Left renal cortex interstitium (tissue), 4 donors: Measurements from ENCODE around the gene ERI3. TPM values are rescaled to one million over a fixed set of nuclear protein-coding genes. Genes with fewer than 3 reads are reported as not detected.

Experiments
- DNase-seq, 4 donors: peaks; one replicate each; pipeline ENCODE4 v3.0.0-alpha.2; 2013; ENCODE audit warnings: low read depth in 4 of 4, low spot score in 2 of 4, missing footprints in 1 of 4
- polyA plus RNA-seq, 4 donors: library from polyadenylated mRNA; unstranded; fragments of 120-200 nt; gene quantifications; one replicate each; pipeline ENCODE4 v1.2.1, GENCODE V29; 2013; ENCODE audit not compliant: insufficient read length in 4 of 4

ERI3 gene
- polyA plus RNA-seq, 4 donors: 83.2 to 104 (median 91.7) TPM

GRCh38 chr1:44318097-44319088 is 36.7 kb downstream of the ERI3 start:
- no peak for DNase-seq

GRCh38 chr1:44316231-44316759 is 38.8 kb downstream of the ERI3 start:
- no peak for DNase-seq

- DNase-seq: no peak
Measured at GRCh38 chr1:44315521-44315920, 39.5 kb downstream of the ERI3 start.

- DNase-seq: no peak
Measured at GRCh38 chr1:44314452-44314851, 40.6 kb downstream of the ERI3 start.

GRCh38 chr1:44313265-44313918 is 41.7 kb downstream of the ERI3 start:
- no peak for DNase-seq

- DNase-seq: no peak
Measured at GRCh38 chr1:44312399-44313196, 42.5 kb downstream of the ERI3 start.

GRCh38 chr1:44310006-44310405 is 45.1 kb downstream of the ERI3 start:
- DNase-seq: no peak

GRCh38 chr1:44305962-44306422 is 49.1 kb downstream of the ERI3 start:
- no peak for DNase-seq

GRCh38 chr1:44303532-44303931 is 51.5 kb downstream of the ERI3 start:
- no peak for DNase-seq

GRCh38 chr1:44302541-44302940 is 52.5 kb downstream of the ERI3 start:
- no peak for DNase-seq

- DNase-seq: no peak
Measured at GRCh38 chr1:44301442-44301841, 53.6 kb downstream of the ERI3 start.

GRCh38 chr1:44300852-44301251 is 54.2 kb downstream of the ERI3 start:
- no peak for DNase-seq

- no peak for DNase-seq
Measured at GRCh38 chr1:44297695-44298400, 57.2 kb downstream of the ERI3 start.

GRCh38 chr1:44296806-44297205 is 58.3 kb downstream of the ERI3 start:
- DNase-seq: no peak

GRCh38 chr1:44296086-44296485 is 59.0 kb downstream of the ERI3 start:
- DNase-seq: no peak

- DNase-seq: no peak
Measured at GRCh38 chr1:44294588-44295007, 60.5 kb downstream of the ERI3 start.

- no peak for DNase-seq
Measured at GRCh38 chr1:44293761-44294315, 61.2 kb downstream of the ERI3 start.

- DNase-seq: no peak
Measured at GRCh38 chr1:44292651-44293050, 62.4 kb downstream of the ERI3 start.

- DNase-seq: no peak
Measured at GRCh38 chr1:44290250-44291094, 64.6 kb downstream of the ERI3 start.
